HG03469 (cell line): ENCODE measurements around the gene AHNAK.
"Not testable (repeated sequence)": the region's sequence is repeated elsewhere in the genome, so short reads cannot be mapped to it uniquely, and the experiment has no call there.

Experiments
- ATAC-seq: cut with Tn5 transposase; IDR thresholded peaks from one replicate; pipeline ENCODE4 v1.9.1; 2021; ENCODE audit warnings: mild to moderate bottlenecking, moderate library complexity, moderate number of reproducible peaks; ENCODE audit not compliant: unreplicated experiment

Gene AHNAK

DNA sequence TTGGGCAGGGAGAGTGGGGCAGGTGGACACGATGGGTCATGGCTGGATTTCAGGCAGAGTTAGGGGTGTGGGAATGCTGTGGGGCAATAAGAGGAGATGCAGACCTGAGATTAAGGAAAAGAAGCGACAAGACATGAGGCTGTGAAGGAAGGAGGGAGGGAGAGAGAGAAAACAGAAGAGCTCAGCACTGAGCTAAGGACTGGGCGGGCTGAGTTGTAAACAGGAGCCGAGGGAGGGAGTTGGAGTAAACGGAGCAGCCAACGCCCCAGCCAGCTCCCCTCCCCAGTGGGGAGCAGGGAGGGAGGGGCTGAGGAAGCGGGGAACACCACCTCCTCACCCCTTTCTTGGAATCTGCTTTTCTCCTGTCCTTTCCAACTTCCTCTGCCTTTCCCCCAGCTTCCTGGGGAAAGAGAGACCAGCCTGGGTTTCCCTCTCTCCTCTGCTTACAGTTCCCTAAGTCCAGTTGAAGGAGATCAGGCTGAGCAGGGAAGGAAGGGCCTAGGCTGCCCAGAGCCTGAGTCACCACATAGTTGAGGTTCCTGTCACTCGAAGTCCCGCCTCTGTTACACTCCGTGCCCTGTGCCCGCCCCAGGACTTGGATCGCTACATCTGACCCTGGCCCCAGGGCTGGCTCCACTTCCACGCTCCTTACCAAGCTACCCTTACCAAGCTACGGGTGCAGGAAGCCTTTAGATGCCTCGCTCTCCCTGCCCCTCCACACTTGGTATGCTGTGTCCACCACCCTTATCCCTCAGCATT lies 6.7 kb upstream of the AHNAK start:
- ATAC-seq: no peak

DNA sequence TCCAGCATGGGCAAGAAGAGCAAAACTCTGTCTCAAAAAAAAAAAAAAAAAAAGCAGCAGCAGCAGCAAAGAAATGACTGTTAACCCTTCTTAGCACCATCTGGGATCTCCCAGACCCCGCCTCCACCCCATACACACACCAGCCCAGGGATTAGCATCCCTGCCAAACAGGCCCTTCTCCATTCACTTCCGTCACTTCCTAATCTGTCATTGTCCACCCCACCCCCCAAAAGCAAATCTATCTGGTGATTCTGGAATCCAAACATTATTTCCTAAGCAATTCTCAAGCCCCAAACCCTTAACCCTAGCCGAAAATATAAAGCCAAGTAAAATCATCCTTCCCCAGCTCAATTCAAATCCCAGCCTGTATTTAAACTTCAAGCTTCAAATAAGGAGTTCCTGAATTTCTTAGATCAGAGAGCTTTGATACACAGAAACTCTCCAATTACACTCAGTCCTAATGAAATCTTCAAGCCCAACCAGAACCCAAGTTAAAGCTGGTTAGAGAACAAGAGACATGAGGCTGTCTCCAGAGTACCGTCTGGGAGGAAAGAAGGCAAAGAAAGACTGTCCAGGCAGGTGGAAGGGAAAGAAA lies 6.0 kb upstream of the AHNAK start:
- no peak for ATAC-seq

GRCh38 chr11:62550478-62550877 lies 3.9 kb upstream of the AHNAK start:
- not testable (repeated sequence) for ATAC-seq

- ATAC-seq: no peak
These were observed 2.1 kb upstream of the AHNAK start for GRCh38 chr11:62548545-62549335.

- ATAC-seq: no peak
These were observed 1.2 kb upstream of the AHNAK start for GRCh38 chr11:62547691-62548281.

DNA sequence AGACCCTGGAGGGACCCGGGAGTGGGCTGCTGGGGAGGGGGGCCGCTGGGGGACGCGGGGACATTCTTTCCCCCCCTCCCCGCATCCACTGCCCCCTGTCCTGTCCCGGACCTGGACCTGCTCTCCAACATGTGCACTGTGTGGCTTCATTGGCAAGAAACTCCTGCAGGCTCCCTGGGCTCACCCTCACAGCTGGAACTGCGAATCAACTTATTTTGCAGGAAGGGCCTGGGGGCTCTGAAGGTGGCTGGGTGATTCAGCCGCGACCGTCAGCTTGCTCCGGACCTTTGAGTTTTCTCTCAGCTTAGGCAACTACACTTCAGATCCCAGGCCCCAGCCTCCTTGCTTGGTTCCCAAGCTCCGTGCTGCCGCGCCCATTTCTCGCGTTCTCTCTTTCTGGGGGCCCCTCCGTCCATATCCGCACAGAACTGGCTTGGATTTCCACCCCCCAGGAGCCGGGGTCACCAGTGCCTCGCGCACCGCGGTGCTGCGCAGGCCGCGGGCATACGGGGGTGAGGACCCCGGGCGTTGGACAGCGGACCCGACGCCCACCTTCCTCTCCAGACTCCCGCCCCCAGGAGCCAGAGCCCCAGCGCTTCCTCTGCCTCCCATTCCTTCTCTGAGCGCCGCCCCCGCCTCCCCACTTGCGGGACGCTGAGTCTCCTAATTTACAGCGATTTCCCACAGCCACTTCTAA lies 471 bp upstream of the AHNAK start:
- no peak for ATAC-seq

DNA sequence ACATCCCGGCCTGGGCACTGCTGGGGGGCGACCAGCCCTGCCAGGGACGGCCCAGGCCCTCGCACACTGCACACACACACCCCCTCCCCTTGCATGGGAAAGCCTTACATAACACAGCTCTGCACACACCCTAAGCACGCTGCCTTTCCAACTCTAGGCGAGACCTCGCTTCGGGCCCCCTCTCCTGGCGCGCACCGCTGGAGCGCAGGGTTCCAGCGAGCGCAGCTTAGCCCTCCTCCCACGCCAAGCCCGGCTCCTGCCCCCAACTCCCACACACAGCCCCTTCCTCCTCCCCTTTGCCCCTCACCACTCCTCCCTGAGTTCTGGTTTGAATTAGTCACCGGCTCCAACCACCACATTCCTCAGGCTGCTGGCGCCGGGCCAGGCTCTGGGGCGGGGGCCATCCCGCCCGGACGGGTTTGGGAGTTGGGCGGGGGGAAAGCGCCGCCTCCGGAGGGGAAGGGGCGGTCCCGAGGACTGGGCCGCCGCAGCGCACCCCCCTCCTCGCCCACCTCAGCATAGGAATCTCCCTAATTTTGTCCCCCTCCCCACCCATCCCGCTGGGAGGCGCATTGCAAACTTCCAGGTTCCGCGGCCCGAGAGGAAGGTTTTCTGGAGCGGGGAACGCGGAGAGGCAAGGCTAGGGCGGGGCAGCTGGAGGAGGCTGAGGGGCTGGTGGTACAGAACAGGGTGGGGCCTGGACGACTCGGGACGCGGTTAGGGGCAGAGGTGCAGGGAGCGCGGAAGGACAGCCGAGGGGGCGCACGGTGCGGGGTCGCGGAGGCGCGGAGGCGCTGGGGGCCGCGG lies 966 bp downstream of the AHNAK start:
- ATAC-seq: no peak

DNA sequence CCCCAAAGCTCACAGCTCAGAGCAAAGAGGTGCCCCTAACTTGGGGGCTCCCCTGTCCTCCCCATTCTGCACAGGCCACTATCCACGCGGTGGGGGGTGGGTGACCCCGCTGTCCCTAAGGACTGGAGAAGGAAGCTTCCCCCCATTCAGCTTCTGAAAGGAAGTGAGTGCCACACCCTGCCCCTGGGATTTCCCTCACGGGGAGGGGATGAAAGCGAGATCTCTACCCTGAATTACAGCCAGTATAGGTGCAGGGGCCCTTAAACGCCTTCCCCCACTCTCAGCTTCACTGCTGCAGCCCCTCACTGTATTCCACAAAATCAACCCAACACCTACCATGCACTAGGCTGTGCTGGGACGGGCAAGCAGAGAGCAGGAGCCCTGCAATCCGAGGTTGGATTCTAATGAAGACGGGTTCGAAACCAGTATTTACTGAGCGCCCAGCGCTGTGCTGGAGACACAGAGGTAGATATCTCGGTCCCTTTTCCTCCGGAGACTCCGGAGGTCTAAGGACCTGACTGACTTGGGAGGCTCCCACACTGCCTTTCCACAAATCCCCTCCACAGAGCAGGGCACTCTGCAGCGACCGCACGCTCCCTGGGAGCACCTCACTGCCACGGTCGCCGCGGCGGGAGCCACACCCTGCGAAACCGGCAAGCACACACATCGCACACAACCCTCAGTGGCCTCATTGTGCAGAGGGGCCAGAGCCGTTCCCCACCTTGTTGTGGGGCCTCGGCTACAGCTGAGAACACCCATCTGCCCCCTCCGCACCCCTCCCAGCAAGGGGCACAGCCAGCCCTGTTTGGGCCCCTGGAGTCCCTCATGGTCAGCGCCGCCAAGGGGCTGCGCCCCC lies 1.8 kb downstream of the AHNAK start:
- no peak for ATAC-seq

GRCh38 chr11:62543680-62544444 lies 2.7 kb downstream of the AHNAK start:
- no peak for ATAC-seq

DNA sequence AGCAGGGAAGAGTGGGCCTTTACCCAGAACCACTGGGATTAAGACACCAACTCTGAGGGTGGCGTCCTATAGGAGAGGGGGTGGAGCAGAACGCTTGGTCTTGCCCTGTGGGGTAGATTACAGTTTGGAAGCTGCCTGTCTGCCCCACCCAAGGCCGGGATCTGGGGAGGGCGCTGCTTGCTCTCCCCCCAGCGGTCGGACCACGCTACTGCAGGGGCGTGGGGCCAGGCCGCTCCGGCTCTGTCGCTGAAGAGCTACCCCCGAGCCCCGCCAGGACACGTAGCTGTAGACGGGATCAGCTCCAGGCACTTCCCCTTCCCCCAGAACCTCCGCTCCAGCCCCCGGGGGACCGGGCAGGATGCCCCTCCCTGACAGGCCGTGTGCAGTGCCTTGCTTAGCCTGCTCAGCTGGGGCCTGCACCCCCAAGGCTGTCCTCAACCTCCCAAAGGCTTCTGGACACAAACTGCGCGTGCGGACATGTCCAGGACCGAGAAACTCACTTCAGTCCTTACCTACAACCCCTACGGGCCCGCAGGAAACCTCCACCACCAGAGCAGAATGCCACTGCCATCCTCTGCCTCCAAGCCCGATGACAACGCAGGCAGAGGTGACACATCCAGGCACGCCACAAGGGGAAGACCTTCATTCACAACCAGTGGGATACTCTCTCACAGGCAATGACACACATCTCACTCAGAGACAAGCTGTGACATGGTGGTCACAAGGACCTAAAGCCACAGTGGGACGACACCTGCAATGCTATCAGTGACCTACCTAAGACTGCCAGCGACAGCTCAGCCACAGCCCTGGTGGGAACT lies 3.6 kb downstream of the AHNAK start:
- ATAC-seq: no peak

GRCh38 chr11:62542111-62542745 lies 4.4 kb downstream of the AHNAK start:
- no peak for ATAC-seq

GRCh38 chr11:62540804-62541701 lies 5.6 kb downstream of the AHNAK start:
- ATAC-seq: no peak

- ATAC-seq: no peak
These were observed 7.2 kb downstream of the AHNAK start for GRCh38 chr11:62539238-62539925.

DNA sequence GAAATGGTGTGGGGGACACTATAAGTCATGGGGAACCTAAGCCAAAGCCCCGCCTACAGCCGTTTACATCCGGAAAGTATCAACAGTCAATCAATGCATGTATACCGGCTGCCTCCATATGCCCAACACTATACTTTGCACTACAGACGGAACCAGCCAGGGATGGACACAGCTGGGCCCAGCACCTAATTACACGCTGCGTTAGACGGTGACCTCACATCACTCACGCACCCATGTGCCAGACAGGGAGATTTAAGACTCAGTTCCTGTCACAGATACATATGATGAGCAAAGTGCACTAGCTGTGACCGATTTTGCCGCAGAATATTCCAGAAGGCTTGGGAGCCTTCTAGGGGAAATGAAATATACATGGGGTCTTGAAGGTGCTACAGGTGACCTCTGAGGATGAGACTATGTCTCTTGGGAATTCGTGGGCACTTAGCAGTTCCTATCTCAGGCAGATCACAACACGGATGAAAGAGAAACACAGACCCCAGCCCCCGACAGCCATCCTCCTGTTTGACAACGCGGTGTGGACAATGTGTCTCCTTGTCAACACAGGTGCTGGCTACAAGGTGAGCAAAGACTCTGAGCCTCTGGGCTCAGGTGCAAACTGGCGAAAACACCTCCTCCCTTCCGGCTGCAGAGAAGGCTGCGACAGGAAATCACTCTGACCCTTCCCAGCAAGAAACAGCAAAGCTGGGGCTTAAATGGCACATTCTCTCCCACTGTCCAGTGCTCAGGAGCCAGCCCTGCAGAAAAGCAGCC lies 8.0 kb downstream of the AHNAK start:
- no peak for ATAC-seq
